B cell (primary cell): Measurements from ENCODE around the gene ADCY10. TPM values are rescaled to one million over a fixed set of nuclear protein-coding genes. Genes with fewer than 3 reads are reported as not detected.

ENCODE experiments used
- ATAC-seq: fragments of 200-7000 bp; cut with Tn5 transposase; one replicate; pipeline ENCODE4 v1.10.0; 2021; ENCODE audit warnings: low read depth, mild to moderate bottlenecking, moderate number of reproducible peaks, moderate library complexity
- CTCF ChIA-PET: fragments of 350-600 bp; sonication (Branson Sonifier 250); formaldehyde crosslinking; loops from one replicate; lab custom pipeline; 2021; ENCODE audit warnings: antibody characterized with exemption, inconsistent platforms; lab: Charles Lee
- POLR2A ChIA-PET: fragments of 350-600 bp; sonication (Branson Sonifier 250); formaldehyde crosslinking; loops from one replicate; lab custom pipeline; 2021; ENCODE audit warnings: antibody characterized with exemption; lab: Charles Lee
- DNase-seq: peaks from one replicate; pipeline ENCODE4 v3.0.0; 2013
- H2AFZ ChIP-seq: 2 replicates; pipeline ENCODE4 v1.6.1; 2012; ENCODE audit warnings: mild to moderate bottlenecking, low read depth, low read length; ENCODE audit not compliant: insufficient read depth, poor library complexity, severe bottlenecking
- H3K27ac ChIP-seq, 2 donors: 1 replicate in 1 of 2; 2 replicates in 1 of 2; pipeline ENCODE4 v1.5.1; 2012 to 2013; ENCODE audit warnings: low read length in 2 of 2, mild to moderate bottlenecking in 2 of 2, moderate library complexity in 1 of 2
- H3K27me3 ChIP-seq, 4 experiments: fragments of 200-600 bp in 1 of 4; sonication (generic) in 1 of 4; replicated peaks in 1 of 4; 1 replicate in 2 of 4; 2 replicates in 2 of 4; pipeline versions ENCODE4 v1.6.1 to v1.7.0; 2013 to 2016; ENCODE audit warnings: low read length in 3 of 4, mild to moderate bottlenecking in 2 of 4, mixed read lengths in 1 of 4, moderate library complexity in 1 of 4; ENCODE audit not compliant: insufficient read depth in 4 of 4, control insufficient read depth in 3 of 4; ENCODE audit errors: control extremely low read depth in 1 of 4
- H3K36me3 ChIP-seq, 2 experiments: replicated peaks in 1 of 2; 1 replicate in 1 of 2; 2 replicates in 1 of 2; pipeline versions ENCODE4 v1.6.1 to v1.7.1; 2013; ENCODE audit warnings: low read length in 1 of 2; ENCODE audit not compliant: insufficient read depth in 2 of 2, control insufficient read depth in 1 of 2; ENCODE audit errors: control extremely low read depth in 1 of 2, extremely low read depth in 1 of 2
- H3K4me1 ChIP-seq, 2 donors: fragments of 200-600 bp in 1 of 2; sonication (generic) in 1 of 2; 1 replicate in 1 of 2; 2 replicates in 1 of 2; pipeline versions ENCODE4 v1.5.1 to v1.6.1; 2013 to 2017; ENCODE audit warnings: low read length in 2 of 2; ENCODE audit not compliant: control insufficient read depth in 2 of 2, insufficient read depth in 2 of 2
- H3K4me2 ChIP-seq: replicated peaks from 2 replicates; pipeline ENCODE3; 2012; ENCODE audit warnings: mild to moderate bottlenecking, low read depth, low read length; ENCODE audit not compliant: poor library complexity, severe bottlenecking
- H3K4me3 ChIP-seq, 5 experiments: fragments of 200-600 bp in 1 of 5; sonication (generic) in 1 of 5; 1 replicate in 3 of 5; 2 replicates in 2 of 5; pipeline versions ENCODE4 v1.5.1 to v1.7.0; 2011 to 2016; ENCODE audit warnings: low read length in 4 of 5, mild to moderate bottlenecking in 4 of 5, low read depth in 2 of 5, control low read depth in 1 of 5, moderate library complexity in 1 of 5; ENCODE audit not compliant: insufficient read depth in 1 of 5; ENCODE audit errors: control extremely low read depth in 1 of 5, extremely low read depth in 1 of 5
- H3K79me2 ChIP-seq: fragments of 200-600 bp; sonication (generic); one replicate; pipeline ENCODE4 v1.6.0; 2016; ENCODE audit warnings: low read length; ENCODE audit not compliant: control insufficient read depth, insufficient read depth
- H3K9ac ChIP-seq: fragments of 200-600 bp; sonication (generic); 2 replicates; pipeline ENCODE4 v1.6.1; 2017; ENCODE audit warnings: mild to moderate bottlenecking, low read length, moderate library complexity
- H3K9me3 ChIP-seq, 3 donors: one replicate each; pipeline versions ENCODE4 v1.6.1 to v1.7.1; 2013; ENCODE audit warnings: low read length in 2 of 3; ENCODE audit not compliant: control insufficient read depth in 2 of 3, insufficient read depth in 1 of 3; ENCODE audit errors: control extremely low read depth in 1 of 3
- H4K20me1 ChIP-seq: 2 replicates; pipeline ENCODE4 v1.6.0; 2012; ENCODE audit warnings: mild to moderate bottlenecking, low read length; ENCODE audit not compliant: insufficient read depth, control insufficient read depth, poor library complexity, severe bottlenecking
- H3K27ac Mint-ChIP-seq: one replicate; pipeline ENCODE4 v1.8.0; 2021; ENCODE audit warnings: mixed read lengths
- H3K27me3 Mint-ChIP-seq: one replicate; pipeline ENCODE4 v1.8.0; 2021; ENCODE audit warnings: mixed read lengths
- H3K4me1 Mint-ChIP-seq: one replicate; pipeline ENCODE4 v1.8.0; 2021; ENCODE audit warnings: mixed read lengths
- H3K4me3 Mint-ChIP-seq: one replicate; pipeline ENCODE4 v1.8.0; 2021; ENCODE audit warnings: mixed read lengths
- H3K9me3 Mint-ChIP-seq: one replicate; pipeline ENCODE4 v1.8.0; 2022; ENCODE audit warnings: mixed read lengths; ENCODE audit not compliant: insufficient read depth
- EZH2 ChIP-seq: IDR thresholded peaks from 2 replicates; pipeline ENCODE4 v1.6.1; 2012; ENCODE audit warnings: borderline replicate concordance, low read depth, mild to moderate bottlenecking, moderate library complexity, low read length; ENCODE audit not compliant: insufficient read depth, poor library complexity, severe bottlenecking
- WGBS: methylation state at CpG from one replicate; pipeline ENCODE4 v1.1.5; 2013; ENCODE audit warnings: missing lambda C conversion rate; ENCODE audit not compliant: insufficient coverage; 5-methylcytosine and 5-hydroxymethylcytosine counted together
- intact Hi-C: fragments of 100-400 bp; cut with micrococcal nuclease; formaldehyde crosslinking; loops from one replicate; pipeline ENCODE4 v1.10.0; 2022
- polyA plus RNA-seq: library from polyadenylated mRNA; depleted of rRNA; stranded (reverse); fragments of >200 nt; gene quantifications from 2 replicates; pipeline ENCODE4 v1.2.3, GENCODE V29; 2012
- total RNA-seq, 2 donors: library from RNA; stranded (reverse); fragments of 120-200 nt in 1 of 2; gene quantifications; 1 replicate in 1 of 2; 2 replicates in 1 of 2; pipeline versions ENCODE4 v1.2.3 to v1.2.4, GENCODE V29; 2013 to 2022
- TF ChIP-seq, protein P1 (sequence below): fragments of 200-600 bp; IDR thresholded peaks from one replicate; pipeline ENCODE4 v1.8.0; 2022; ENCODE audit warnings: antibody characterized with exemption, mild to moderate bottlenecking

ADCY10 gene
- total and polyA plus RNA-seq, 2 donors (not counting 1 experiment from before 2014, with no cell fraction given), result 0.15 TPM; not detected in 1

DNA sequence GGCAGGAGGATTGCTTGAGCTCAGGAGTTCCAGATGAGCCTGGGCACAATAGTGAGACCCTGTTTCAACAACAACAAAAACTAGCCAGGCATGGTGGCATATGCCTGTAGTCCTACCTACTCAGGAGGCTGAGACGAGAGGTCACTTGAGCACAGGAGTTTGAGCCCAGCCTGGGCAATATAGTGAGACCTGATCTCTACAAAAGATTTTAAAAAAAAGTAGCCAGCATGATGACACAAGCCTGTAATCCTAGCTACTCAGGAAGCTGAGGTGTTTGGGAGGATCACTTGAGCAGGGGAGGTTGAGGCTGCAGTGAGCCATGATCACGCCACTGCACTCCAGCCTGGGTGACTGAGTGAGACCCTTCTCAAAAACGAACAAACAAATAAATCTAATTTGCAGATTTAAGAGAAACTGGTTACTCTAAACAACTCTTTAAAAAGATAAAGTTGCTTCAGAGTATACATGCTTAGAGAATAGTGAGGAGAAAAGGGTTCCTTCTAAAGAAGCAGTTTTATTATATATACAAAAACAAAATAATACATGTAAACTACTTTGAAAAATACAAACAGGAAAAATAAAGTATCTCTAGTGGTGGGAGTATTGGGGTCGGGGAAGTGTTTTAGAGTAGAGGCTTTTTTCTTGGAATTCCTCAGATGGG is 88.4 kb downstream of the ADCY10 start:
- no peak for TF ChIP-seq EZH2
- TF ChIP-seq, protein P1, sequence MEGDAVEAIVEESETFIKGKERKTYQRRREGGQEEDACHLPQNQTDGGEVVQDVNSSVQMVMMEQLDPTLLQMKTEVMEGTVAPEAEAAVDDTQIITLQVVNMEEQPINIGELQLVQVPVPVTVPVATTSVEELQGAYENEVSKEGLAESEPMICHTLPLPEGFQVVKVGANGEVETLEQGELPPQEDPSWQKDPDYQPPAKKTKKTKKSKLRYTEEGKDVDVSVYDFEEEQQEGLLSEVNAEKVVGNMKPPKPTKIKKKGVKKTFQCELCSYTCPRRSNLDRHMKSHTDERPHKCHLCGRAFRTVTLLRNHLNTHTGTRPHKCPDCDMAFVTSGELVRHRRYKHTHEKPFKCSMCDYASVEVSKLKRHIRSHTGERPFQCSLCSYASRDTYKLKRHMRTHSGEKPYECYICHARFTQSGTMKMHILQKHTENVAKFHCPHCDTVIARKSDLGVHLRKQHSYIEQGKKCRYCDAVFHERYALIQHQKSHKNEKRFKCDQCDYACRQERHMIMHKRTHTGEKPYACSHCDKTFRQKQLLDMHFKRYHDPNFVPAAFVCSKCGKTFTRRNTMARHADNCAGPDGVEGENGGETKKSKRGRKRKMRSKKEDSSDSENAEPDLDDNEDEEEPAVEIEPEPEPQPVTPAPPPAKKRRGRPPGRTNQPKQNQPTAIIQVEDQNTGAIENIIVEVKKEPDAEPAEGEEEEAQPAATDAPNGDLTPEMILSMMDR, result no peak
- Mint-ChIP-seq H3K9me3 (no peaks in the 10 kb centered on the region), H3K4me3 (no peak overlapping the region), H3K27me3 (peaks cover 17% of the 10 kb centered on the region), H3K4me1 (no peaks in the 10 kb centered on the region), H3K27ac (no peak overlapping the region)
- DNase-seq (no peak), ATAC-seq (no peak)
- H2AFZ ChIP-seq, result no peak overlapping the region
- CTCF ChIA-PET, result no interaction called here
- POLR2A ChIA-PET, result no interaction called here
- no peaks in the 10 kb centered on the region for H3K79me2 ChIP-seq
- no peak overlapping the region for H3K9ac ChIP-seq
- no peaks in the 10 kb centered on the region for H3K4me1 ChIP-seq
- no peaks in the 10 kb centered on the region for H3K9me3 ChIP-seq
- no peaks in the 10 kb centered on the region for H4K20me1 ChIP-seq
- no peak overlapping the region for H3K27ac ChIP-seq
- no peak overlapping the region for H3K4me3 ChIP-seq
- H3K4me2 ChIP-seq, result no peak overlapping the region
- no CpG with 5 or more reads among the region's 4 CpGs for WGBS
- intact Hi-C loops, result no loop called here
- peaks cover 0 to 2% (median 0%) of the 10 kb centered on the region in 4 experiments for H3K27me3 ChIP-seq
- H3K36me3 ChIP-seq, result no peaks in the 10 kb centered on the region

DNA sequence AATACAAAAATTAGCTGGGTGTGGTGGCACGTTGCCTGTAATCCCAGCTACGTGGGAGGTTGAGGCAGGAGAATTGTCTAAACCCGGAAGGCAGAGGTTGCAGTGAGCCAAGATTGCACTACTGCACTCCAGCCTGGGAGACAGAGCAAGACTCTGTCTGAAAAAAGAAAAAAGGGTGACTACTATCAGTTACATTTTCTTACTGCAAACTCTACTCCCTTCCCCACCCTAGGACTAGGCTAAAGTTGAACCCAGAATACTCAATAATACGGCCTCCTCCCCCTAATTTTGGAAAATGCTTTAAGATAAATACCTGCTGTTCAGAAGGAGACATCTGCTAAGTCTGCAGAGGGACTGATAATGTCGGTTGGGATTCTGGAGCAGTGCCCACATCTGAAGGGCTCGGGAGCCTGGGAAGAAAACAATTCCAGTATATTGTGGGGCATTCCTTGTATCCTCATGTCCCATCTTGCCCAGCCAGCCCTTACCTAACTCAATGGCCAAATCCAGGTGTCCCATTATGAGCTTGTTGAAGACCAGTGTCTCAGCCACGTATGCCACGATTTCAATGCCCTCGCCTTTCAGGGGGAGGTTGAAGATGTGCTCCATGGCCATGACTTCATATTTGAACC is 89.7 kb downstream of the ADCY10 start:
- Histone ChIP-seq H3K9me3 (no peaks in the 10 kb centered on the region), H3K27me3 (peaks cover 0 to 9% (median 0%) of the 10 kb centered on the region in 4 experiments), H3K4me3 (no peak overlapping the region), H3K27ac (no peak overlapping the region), H3K4me2 (no peak overlapping the region), H4K20me1 (no peaks in the 10 kb centered on the region), H3K79me2 (no peaks in the 10 kb centered on the region), H3K9ac (no peak overlapping the region), H3K36me3 (no peaks in the 10 kb centered on the region), H2AFZ (no peak overlapping the region), H3K4me1 (peaks cover 6% of the 10 kb centered on the region in 2 donors)
- no peak overlapping the region for H3K27ac Mint-ChIP-seq
- intact Hi-C loops, result no loop called here
- POLR2A ChIA-PET, result no interaction called here
- H3K27me3 Mint-ChIP-seq, result peaks cover 24% of the 10 kb centered on the region
- H3K4me1 Mint-ChIP-seq, result peaks cover 5% of the 10 kb centered on the region
- WGBS, result 93% methylated on average over 7 of the region's 9 CpGs
- ATAC-seq (no peak), DNase-seq (no peak)
- TF ChIP-seq, protein P1, result no peak
- no peak for TF ChIP-seq EZH2
- no peak overlapping the region for H3K4me3 Mint-ChIP-seq
- CTCF ChIA-PET, result no interaction called here
- no peaks in the 10 kb centered on the region for H3K9me3 Mint-ChIP-seq
